GM18858 (cell line): ENCODE measurements around the gene USP31.

Source experiments
- ATAC-seq: cut with Tn5 transposase; IDR thresholded peaks from one replicate; pipeline ENCODE4 v1.9.1; 2021; ENCODE audit not compliant: unreplicated experiment

Gene USP31

GRCh38 chr16:23134274-23134673 is 15.0 kb downstream of the USP31 start:
- ATAC-seq, result no peak

- ATAC-seq, result no peak
Measured at GRCh38 chr16:23132775-23133463, 16.3 kb downstream of the USP31 start.

DNA sequence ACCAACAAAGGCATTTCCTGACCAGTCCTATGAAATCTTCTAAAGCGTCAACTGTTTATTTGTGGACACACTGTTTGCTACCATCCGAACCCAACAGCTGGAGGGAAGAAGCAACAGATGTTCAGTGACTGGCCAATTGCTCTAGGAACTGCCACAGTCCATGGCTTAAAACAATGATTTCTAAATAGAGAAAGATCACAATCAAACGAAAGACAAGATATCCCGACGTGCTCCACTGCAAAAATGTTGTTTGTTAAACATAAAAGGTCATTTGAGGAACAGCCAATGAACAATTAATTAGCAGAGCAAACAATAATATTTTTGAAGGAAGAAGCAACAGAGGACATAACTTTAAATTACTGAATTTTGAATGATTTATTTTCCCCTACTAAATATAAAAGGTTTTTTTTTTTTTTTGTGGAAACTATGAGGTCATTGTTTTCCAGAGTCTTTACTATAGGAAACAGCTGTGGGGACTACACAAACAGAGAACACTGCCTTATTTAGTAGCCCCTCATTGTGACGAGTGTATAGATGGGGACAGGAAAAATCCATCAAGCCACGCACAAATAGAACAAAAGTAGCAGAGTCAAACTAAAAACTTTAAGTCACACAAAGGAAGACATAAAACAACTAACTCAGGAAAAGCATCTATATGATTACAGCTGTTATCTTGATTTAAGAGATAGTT is 17.2 kb downstream of the USP31 start:
- ATAC-seq, result no peak

DNA sequence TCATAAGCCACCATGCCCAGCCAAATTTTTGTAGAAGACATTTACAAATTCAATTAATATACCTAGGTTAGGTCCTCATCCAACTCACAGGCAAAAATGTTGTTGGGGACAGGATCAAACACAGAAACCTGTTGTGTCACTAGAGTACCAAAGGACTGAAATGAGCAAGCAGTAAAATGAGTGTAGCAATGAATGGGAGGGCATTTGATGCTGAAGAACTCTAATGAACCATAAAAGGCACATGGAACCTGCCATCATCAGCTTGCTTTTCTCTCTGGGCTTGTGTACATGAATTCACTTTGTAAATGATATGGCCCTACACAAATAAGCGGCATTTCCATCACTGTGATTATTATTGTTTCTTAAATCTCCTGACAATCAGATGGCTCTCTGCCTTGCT is 17.8 kb downstream of the USP31 start:
- ATAC-seq, result no peak

DNA sequence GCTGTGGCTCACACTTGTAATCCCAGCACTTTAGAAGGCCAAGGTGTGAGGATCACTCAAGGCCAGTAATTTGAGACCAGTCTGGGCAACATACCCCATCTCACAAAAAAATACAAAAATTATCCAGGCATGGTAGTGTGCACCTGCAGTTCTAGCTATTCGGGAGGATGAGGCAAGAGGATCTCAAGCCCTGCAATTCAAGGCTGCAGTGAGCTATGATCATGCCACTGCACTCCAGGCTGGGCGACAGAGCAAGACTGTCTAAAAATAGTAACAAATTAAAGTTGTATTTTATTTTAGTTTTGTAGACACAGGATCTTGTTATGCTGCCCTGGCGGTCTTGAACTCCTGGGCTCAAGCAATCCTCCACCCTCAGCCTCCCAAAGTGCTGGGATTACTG is 18.2 kb downstream of the USP31 start:
- no peak for ATAC-seq

DNA sequence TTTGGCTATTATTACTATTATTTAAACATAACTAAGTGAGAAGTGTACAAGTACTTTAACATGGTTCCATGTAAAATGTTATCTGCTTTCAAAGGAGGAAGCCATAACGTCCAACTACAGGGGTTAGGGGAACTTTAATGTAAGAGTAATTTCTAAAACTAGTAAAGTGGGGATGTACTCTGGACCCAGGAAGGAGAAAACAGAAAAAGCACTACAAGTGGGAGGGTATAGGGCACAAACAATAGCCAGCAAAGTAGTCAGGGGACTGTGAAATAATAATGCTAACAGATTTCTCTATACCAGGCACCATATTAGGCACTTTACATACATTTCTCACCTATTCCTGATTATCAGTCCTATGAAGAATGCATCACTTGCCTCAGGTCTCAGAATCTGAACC is 19.6 kb downstream of the USP31 start:
- ATAC-seq, result no peak

GRCh38 chr16:23128056-23128455 is 21.2 kb downstream of the USP31 start:
- no peak for ATAC-seq

DNA sequence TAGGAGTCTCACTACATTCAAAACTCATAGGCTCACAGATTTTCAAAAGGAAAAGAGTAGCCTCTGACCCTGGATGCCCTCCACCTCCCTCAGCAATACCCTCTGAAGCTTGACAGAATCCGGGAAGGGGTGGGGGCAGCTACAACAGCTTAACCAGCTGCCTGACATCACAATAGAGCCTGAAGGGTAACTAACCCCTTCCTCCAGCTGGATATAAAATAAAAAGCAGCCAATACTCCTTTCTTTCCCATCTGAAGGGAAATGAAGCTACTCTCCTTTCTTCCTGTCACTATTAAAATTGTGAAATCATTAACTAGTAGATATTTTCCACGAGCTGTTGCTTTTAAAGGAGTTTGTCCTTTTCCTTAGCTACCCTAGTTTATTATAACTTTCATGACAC is 24.0 kb downstream of the USP31 start:
- no peak for ATAC-seq

- no peak for ATAC-seq
Measured at GRCh38 chr16:23124315-23124714, 24.9 kb downstream of the USP31 start.

DNA sequence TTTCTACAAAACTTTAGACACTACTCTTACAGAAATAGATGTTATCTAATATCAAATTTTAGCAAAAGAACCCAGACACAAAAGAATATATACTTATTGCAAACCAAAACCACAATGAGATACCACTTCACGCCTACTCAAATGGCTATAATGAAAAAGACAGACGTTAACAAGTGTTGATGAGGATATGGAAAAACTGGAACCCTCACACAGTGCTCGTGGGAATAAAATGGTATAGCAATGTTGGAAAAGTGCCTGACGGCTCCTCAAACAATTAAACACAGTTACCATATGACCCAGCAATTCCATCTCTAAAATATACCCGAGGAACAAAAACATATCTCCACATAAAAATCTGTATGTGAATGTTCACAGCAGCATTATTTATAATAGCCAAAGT is 27.1 kb downstream of the USP31 start:
- no peak for ATAC-seq

GRCh38 chr16:23121024-23121423 is 28.2 kb downstream of the USP31 start:
- ATAC-seq, result no peak

DNA sequence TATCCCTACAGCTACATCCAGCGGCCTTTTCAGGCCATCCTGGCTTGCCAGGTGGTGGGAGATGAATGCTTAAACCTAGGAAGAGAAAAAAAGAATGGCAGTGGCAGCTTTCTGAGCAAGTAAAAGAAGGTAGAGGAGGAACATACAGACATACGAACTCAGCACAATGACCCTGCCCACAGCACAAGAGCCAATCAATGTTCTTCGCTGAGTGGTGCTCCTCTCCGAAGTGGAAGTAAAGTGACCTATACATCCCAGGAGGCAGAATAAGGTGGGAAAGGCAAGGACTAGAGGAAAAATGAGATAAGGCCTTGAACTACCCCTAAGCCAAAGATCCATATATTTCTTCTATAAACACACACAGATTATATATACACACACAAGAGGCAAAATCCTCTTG is 28.7 kb downstream of the USP31 start:
- no peak for ATAC-seq

- no peak for ATAC-seq
Measured at GRCh38 chr16:23119570-23119969, 29.7 kb downstream of the USP31 start.

DNA sequence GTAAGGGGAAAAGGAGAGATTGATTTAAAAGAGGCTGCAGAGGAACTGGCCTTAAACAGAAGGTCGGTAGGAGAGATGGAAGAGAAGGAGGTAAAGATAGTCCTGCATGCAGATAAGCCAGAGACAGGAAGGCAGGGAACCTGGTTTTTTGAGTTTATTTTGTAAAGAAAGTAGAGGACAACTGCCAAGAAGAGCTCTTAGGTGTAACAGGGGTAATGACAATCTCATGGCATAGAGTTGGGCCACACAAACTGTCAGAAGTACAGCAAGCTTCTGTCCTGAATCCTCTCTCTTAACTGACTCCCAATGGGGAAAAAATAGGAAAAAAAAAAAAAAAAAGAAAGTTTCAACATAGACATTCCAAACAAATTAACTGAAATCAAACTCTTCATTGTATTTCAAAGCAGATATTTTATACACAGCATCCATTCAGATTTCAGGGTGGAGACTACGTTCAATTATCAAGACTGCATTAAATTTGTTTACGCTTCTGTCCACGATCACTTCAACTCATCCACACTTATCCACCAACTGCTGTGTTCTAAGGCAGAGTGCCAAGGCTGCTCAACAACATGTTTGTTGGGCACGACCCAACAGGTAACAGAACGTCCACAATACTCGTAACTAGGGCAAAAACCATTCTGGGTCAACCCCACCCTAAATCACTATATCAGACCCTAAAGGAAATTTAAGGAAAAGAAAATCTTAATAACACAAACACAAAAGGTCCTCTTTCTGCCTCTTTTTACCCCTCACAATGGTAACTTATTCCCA is 34.9 kb downstream of the USP31 start:
- no peak for ATAC-seq

- ATAC-seq, result no peak
Measured at GRCh38 chr16:23113185-23113584, 36.1 kb downstream of the USP31 start.

GRCh38 chr16:23110257-23110899 is 38.9 kb downstream of the USP31 start:
- no peak for ATAC-seq

GRCh38 chr16:23107936-23108335 is 41.3 kb downstream of the USP31 start:
- ATAC-seq, result no peak

- no peak for ATAC-seq
Measured at GRCh38 chr16:23107117-23107516, 42.1 kb downstream of the USP31 start.

GRCh38 chr16:23105309-23105708 is 43.9 kb downstream of the USP31 start:
- no peak for ATAC-seq

GRCh38 chr16:23104032-23104955 is 45.0 kb downstream of the USP31 start:
- ATAC-seq, result no peak

DNA sequence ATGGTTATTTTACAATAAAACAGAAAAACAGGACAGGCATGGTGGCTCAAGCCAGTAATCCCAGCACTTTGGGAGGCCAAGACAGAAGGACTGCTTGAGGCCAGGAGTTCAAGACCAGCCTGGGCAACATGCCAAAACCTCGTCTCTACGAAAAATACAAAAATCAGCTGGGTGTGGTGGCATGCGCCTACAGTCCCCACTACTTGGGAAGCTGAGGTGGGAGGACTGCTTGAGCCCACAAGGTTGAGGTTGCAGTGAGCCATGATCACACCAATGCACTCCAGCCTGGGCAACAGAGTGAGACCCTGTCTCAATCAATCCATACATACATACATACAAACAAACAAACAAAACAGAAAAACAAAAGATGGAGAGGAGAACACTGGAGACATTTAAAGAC is 45.6 kb downstream of the USP31 start:
- ATAC-seq, result no peak
